H1 (cell line): ENCODE measurements around the gene PQBP1. TPM values are rescaled to one million over a fixed set of nuclear protein-coding genes. Genes with fewer than 3 reads are reported as not detected.

Source experiments
- CTCF ChIA-PET: fragments of 300-600 bp; sonication (Branson Sonifier 250); formaldehyde crosslinking; loops from one replicate; lab custom pipeline; 2021; ENCODE audit not compliant: partially characterized antibody; lab: Charles Lee
- POLR2A ChIA-PET: fragments of 300-600 bp; sonication (Branson Sonifier 250); formaldehyde crosslinking; loops from one replicate; lab custom pipeline; 2021; ENCODE audit warnings: inconsistent platforms; ENCODE audit not compliant: partially characterized antibody; lab: Charles Lee
- DNase-seq, 2 experiments: peaks; one replicate each; pipeline versions ENCODE4 v3.0.0 to v3.0.0-alpha.2; 2010 to 2022; ENCODE audit warnings: low spot score in 2 of 2, low read depth in 1 of 2, mixed read lengths in 1 of 2
- FAIRE-seq: peaks from 2 replicates; lab custom pipeline; 2011; peaks lifted over from hg19 to GRCh38; lab: Jason Lieb, UNC
- H2AFZ ChIP-seq: 2 replicates; pipeline ENCODE4 v1.8.1; 2012; ENCODE audit warnings: low read length, inconsistent platforms
- H2AK5ac ChIP-seq: 2 replicates; pipeline ENCODE4 v1.6.1; 2013; ENCODE audit warnings: low read depth, low read length
- H2BK120ac ChIP-seq: replicated peaks from 2 replicates; pipeline ENCODE3; 2013; ENCODE audit warnings: low read depth, low read length, inconsistent platforms
- H2BK12ac ChIP-seq: 2 replicates; pipeline ENCODE4 v1.6.1; 2013; ENCODE audit warnings: low read depth, low read length
- H2BK15ac ChIP-seq: 2 replicates; pipeline ENCODE4 v1.6.1; 2013; ENCODE audit warnings: low read length
- H2BK20ac ChIP-seq: 2 replicates; pipeline ENCODE4 v1.6.1; 2013; ENCODE audit warnings: low read length
- H2BK5ac ChIP-seq: 2 replicates; pipeline ENCODE4 v1.6.1; 2013; ENCODE audit warnings: low read depth, low read length
- H3K14ac ChIP-seq: 2 replicates; pipeline ENCODE4 v1.6.1; 2013; ENCODE audit warnings: inconsistent platforms; ENCODE audit not compliant: insufficient read length
- H3K18ac ChIP-seq: 2 replicates; pipeline ENCODE4 v1.6.1; 2013; ENCODE audit warnings: low read length; ENCODE audit errors: extremely low read depth
- H3K23ac ChIP-seq: 2 replicates; pipeline ENCODE4 v1.6.1; 2013; ENCODE audit warnings: inconsistent platforms; ENCODE audit not compliant: insufficient read length
- H3K23me2 ChIP-seq: 2 replicates; pipeline ENCODE4 v1.6.1; 2013; ENCODE audit warnings: low read depth, low read length
- H3K27ac ChIP-seq: 2 replicates; pipeline ENCODE4 v1.6.1; 2011; ENCODE audit warnings: low read depth, low read length, inconsistent platforms
- H3K27me3 ChIP-seq, 4 experiments: replicated peaks in 1 of 4; 1 replicate in 1 of 4; 2 replicates in 3 of 4; pipeline versions ENCODE4 v1.6.1 to v1.8.1; 2011 to 2013; ENCODE audit warnings: low read length in 3 of 4, mild to moderate bottlenecking in 3 of 4, inconsistent platforms in 2 of 4, mixed read lengths in 2 of 4, moderate library complexity in 1 of 4; ENCODE audit not compliant: control insufficient read depth in 3 of 4, insufficient read depth in 3 of 4; ENCODE audit errors: extremely low read depth in 1 of 4
- H3K36me3 ChIP-seq, 4 experiments: 2 replicates each; pipeline versions ENCODE4 v1.6.1 to v1.8.1; 2011 to 2013; ENCODE audit warnings: mild to moderate bottlenecking in 4 of 4, low read length in 3 of 4, moderate library complexity in 2 of 4, control low read depth in 1 of 4, inconsistent platforms in 1 of 4; ENCODE audit not compliant: insufficient read depth in 4 of 4, control insufficient read depth in 2 of 4
- H3K4ac ChIP-seq: replicated peaks from 2 replicates; pipeline ENCODE3; 2013; ENCODE audit warnings: low read length, low read depth, mixed read lengths, inconsistent platforms; ENCODE audit not compliant: insufficient read length
- H3K4me1 ChIP-seq, 4 experiments: replicated peaks in 1 of 4; 1 replicate in 1 of 4; 2 replicates in 3 of 4; pipeline versions ENCODE4 v1.6.1 to v1.8.1; 2011 to 2013; ENCODE audit warnings: low read length in 3 of 4, inconsistent platforms in 2 of 4, mixed read lengths in 1 of 4; ENCODE audit not compliant: insufficient read depth in 4 of 4, control insufficient read depth in 3 of 4
- H3K4me2 ChIP-seq, 2 experiments: 2 replicates each; pipeline versions ENCODE4 v1.6.1 to v1.8.1; 2011 to 2013; ENCODE audit warnings: low read depth in 2 of 2, low read length in 2 of 2, control low read depth in 1 of 2, inconsistent platforms in 1 of 2, mild to moderate bottlenecking in 1 of 2; ENCODE audit not compliant: insufficient read depth in 1 of 2
- H3K4me3 ChIP-seq, 4 experiments: fragments of 200-600, 300-600 bp in 1 of 4; sonication (generic), shearing (Covaris generic), sonication (Bioruptor Twin) in 1 of 4; 2 replicates each; pipeline versions ENCODE4 v1.5.1 to v1.8.1; 2011 to 2016; ENCODE audit warnings: low read length in 4 of 4, low read depth in 3 of 4, control low read depth in 2 of 4, inconsistent platforms in 2 of 4, mild to moderate bottlenecking in 2 of 4, mixed read lengths in 1 of 4, moderate library complexity in 1 of 4; ENCODE audit not compliant: insufficient read depth in 2 of 4; ENCODE audit errors: extremely low read depth in 1 of 4
- H3K56ac ChIP-seq: replicated peaks from 2 replicates; pipeline ENCODE3; 2013; ENCODE audit warnings: low read depth, mild to moderate bottlenecking, mixed read lengths, low read length, inconsistent platforms; ENCODE audit not compliant: insufficient read length
- H3K79me1 ChIP-seq: 2 replicates; pipeline ENCODE4 v1.6.1; 2013; ENCODE audit warnings: low read depth, low read length, control low read depth
- H3K79me2 ChIP-seq, 2 experiments: 2 replicates each; pipeline versions ENCODE4 v1.6.1 to v1.8.1; 2012 to 2013; ENCODE audit warnings: low read length in 2 of 2, mild to moderate bottlenecking in 2 of 2, inconsistent platforms in 1 of 2; ENCODE audit not compliant: insufficient read depth in 2 of 2, control insufficient read depth in 1 of 2
- H3K9ac ChIP-seq, 4 experiments: replicated peaks in 1 of 4; 1 replicate in 1 of 4; 2 replicates in 3 of 4; pipeline versions ENCODE4 v1.6.1 to v1.8.1; 2011 to 2013; ENCODE audit warnings: low read depth in 3 of 4, low read length in 3 of 4, control low read depth in 2 of 4, mild to moderate bottlenecking in 2 of 4, moderate library complexity in 2 of 4, inconsistent platforms in 1 of 4; ENCODE audit errors: extremely low read depth in 1 of 4
- H3K9me3 ChIP-seq, 2 experiments: 2 replicates each; pipeline versions ENCODE4 v1.6.1 to v1.8.1; 2012 to 2013; ENCODE audit warnings: mild to moderate bottlenecking in 2 of 2, moderate library complexity in 2 of 2, control low read depth in 1 of 2, inconsistent platforms in 1 of 2, low read depth in 1 of 2, low read length in 1 of 2, mixed read lengths in 1 of 2; ENCODE audit not compliant: insufficient read depth in 2 of 2
- H4K20me1 ChIP-seq, 2 experiments: replicated peaks in 1 of 2; 2 replicates each; pipeline versions ENCODE3 to v1.8.1; 2011 to 2013; ENCODE audit warnings: inconsistent platforms in 2 of 2, low read length in 2 of 2, mild to moderate bottlenecking in 1 of 2; ENCODE audit not compliant: insufficient read depth in 2 of 2, control insufficient read depth in 1 of 2
- H4K5ac ChIP-seq: 2 replicates; pipeline ENCODE4 v1.6.1; 2013; ENCODE audit warnings: low read length, low read depth, mixed read lengths, inconsistent platforms; ENCODE audit not compliant: insufficient read length
- H4K8ac ChIP-seq: 2 replicates; pipeline ENCODE4 v1.8.0; 2013; ENCODE audit warnings: mild to moderate bottlenecking, moderate library complexity, low read length, inconsistent platforms; ENCODE audit not compliant: insufficient read depth; ENCODE audit errors: extremely low read depth
- H4K91ac ChIP-seq: replicated peaks from 2 replicates; pipeline ENCODE3; 2013; ENCODE audit warnings: low read length, mixed read lengths, inconsistent platforms; ENCODE audit not compliant: insufficient read length
- BCL11A ChIP-seq, 2 experiments: IDR thresholded peaks; one replicate each; pipeline ENCODE4 v1.6.1; 2011; ENCODE audit warnings: low read depth in 2 of 2, low read length in 2 of 2, mild to moderate bottlenecking in 2 of 2
- CBX5 ChIP-seq: fragments of 300-800, 300-1000 bp; sonication (generic); IDR thresholded peaks from 2 replicates; pipeline ENCODE4 v1.7.1; 2016; ENCODE audit warnings: antibody characterized with exemption, low read length, low read depth
- CBX8 ChIP-seq: fragments of 300-800, 300-1000 bp; sonication (generic); IDR thresholded peaks from 2 replicates; pipeline ENCODE4 v1.7.1; 2016; ENCODE audit warnings: low read depth, low read length, borderline replicate concordance
- CEBPB ChIP-seq: IDR thresholded peaks from 2 replicates; pipeline ENCODE4 v1.6.1; 2012; ENCODE audit warnings: low read depth, low read length
- EZH2 ChIP-seq: fragments of 200-600 bp; sonication (generic); IDR thresholded peaks from 2 replicates; pipeline ENCODE4 v1.7.1; 2012; ENCODE audit warnings: low read depth, mild to moderate bottlenecking, moderate library complexity, low read length, inconsistent platforms; ENCODE audit not compliant: severe bottlenecking
- FOSL1 ChIP-seq: IDR thresholded peaks from 2 replicates; pipeline ENCODE4 v1.6.1; 2011; ENCODE audit warnings: mild to moderate bottlenecking, low read depth, low read length, moderate library complexity; ENCODE audit not compliant: insufficient read depth
- POLR2AphosphoS5 ChIP-seq: IDR thresholded peaks from 2 replicates; pipeline ENCODE4 v1.6.1; 2011; ENCODE audit warnings: low read depth, low read length
- SAP30 ChIP-seq: fragments of 300-600 bp; sonication (generic); IDR thresholded peaks from 2 replicates; pipeline ENCODE4 v1.7.1; 2012; ENCODE audit warnings: low read length, moderate library complexity, mild to moderate bottlenecking, inconsistent platforms; ENCODE audit not compliant: insufficient read depth, insufficient replicate concordance
- SUZ12 ChIP-seq: fragments of 200-600 bp; sonication (generic); IDR thresholded peaks from 2 replicates; pipeline ENCODE4 v1.6.1; 2012; ENCODE audit warnings: mild to moderate bottlenecking, inconsistent platforms, low read length, moderate library complexity, mixed read lengths
- WGBS, 2 experiments: shearing (Covaris generic) in 1 of 2; methylation state at CpG; one replicate each; pipeline versions ENCODE4 v1.1.6 to v1.1.7; 2013 to 2015; ENCODE audit warnings: low lambda C conversion rate in 2 of 2, mixed read lengths in 2 of 2, inconsistent platforms in 1 of 2, low coverage in 1 of 2, missing lambda C conversion rate in 1 of 2; ENCODE audit not compliant: insufficient replicate concordance in 2 of 2, insufficient coverage in 1 of 2, insufficient read length in 1 of 2; ENCODE audit errors: extremely low coverage in 1 of 2, missing lambda C conversion rate in 1 of 2; 5-methylcytosine and 5-hydroxymethylcytosine counted together
- polyA plus RNA-seq, 7 experiments: library from polyadenylated mRNA; depleted of rRNA in 3 of 7; stranded (reverse) in 5 of 7; unstranded in 2 of 7; fragments of >200 nt in 5 of 7; fragments of 200-250 nt in 2 of 7; gene quantifications; 1 replicate in 5 of 7; 2 replicates in 1 of 7; 4 replicates in 1 of 7; pipeline versions ENCODE4 v1.2.1 to v1.2.3, GENCODE V29; 2011 to 2013; ENCODE audit warnings: missing spikeins in 2 of 7, mixed read lengths in 2 of 7
- total RNA-seq: library from RNA; stranded (reverse); fragmentation: NEBNext Ultra II Directional; extraction: Animal tissue kit (Norgen Biotek cat#: 25700); gene quantifications from 2 replicates; pipeline ENCODE4 v1.2.1, GENCODE V29; 2021

PQBP1 gene
- total and polyA plus RNA-seq, 2 of the 8 experiments (the other 6 are each of a cell fraction or from before 2014, with no cell fraction given), result 91.7 to 95.9 TPM

DNA sequence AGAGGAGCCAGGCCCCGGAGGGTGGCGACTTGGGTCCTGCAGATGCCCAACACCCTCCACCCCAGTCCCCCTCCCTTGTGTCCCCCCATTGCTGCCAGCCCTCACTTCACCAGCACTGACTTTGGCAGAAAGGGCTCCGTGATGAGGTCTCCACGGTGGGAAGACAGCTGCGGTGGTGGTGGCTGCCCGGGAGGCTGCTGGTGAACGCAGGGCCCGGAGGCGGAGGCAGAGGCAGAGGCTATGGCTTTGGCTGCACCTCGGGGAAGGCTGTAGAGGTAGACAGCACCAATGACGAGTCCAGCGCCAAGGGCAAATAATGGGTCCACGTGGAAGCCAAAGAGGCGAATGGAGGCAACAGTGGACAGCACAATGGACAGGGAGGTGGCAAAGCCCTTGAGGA, 6.9 kb downstream of the PQBP1 start:
- Histone ChIP-seq H3K23ac (no peak overlapping the region), H3K14ac (no peak overlapping the region), H3K18ac (no peak overlapping the region), H3K36me3 (peaks cover 6 to 33% (median 16%) of the 10 kb centered on the region in 4 experiments; a peak in 6 of 8 replicates), H3K4ac (no peak overlapping the region), H2AK5ac (no peak overlapping the region), H2AFZ (no peak overlapping the region), H3K4me3 (no peak overlapping the region), H3K4me1 (peaks cover 0 to 3% (median 0%) of the 10 kb centered on the region in 4 experiments; a peak in 1 of 7 replicates), H2BK15ac (no peak overlapping the region), H3K79me2 (peaks cover 0 to 2% of the 10 kb centered on the region in 2 experiments; a peak in 1 of 4 replicates), H2BK120ac (no peak overlapping the region), H4K8ac (no peak overlapping the region), H3K27ac (no peak overlapping the region), H2BK12ac (no peak overlapping the region), H3K27me3 (no peaks in the 10 kb centered on the region), H3K9ac (no peak overlapping the region), H3K79me1 (no peaks in the 10 kb centered on the region), H3K56ac (no peak overlapping the region), H2BK5ac (no peak overlapping the region), H4K5ac (no peak overlapping the region), H3K4me2 (no peak overlapping the region), H3K9me3 (no peaks in the 10 kb centered on the region), H4K20me1 (peaks cover 0 to 1% of the 10 kb centered on the region in 2 experiments), H4K91ac (no peak overlapping the region), H2BK20ac (no peak overlapping the region), H3K23me2 (no peaks in the 10 kb centered on the region)
- POLR2A ChIA-PET, result interaction anchor here (0.6 to 30.9 kb wide), 7 partner anchors 7 to 52 kb away, joined by 3 to 572 read pairs (median 4); partner anchors contain the start of gene SLC35A2
- DNase-seq (no peak), FAIRE-seq (no peak)
- 100% methylated on average over 2 of the region's 14 CpGs; no CpG with 5 or more reads in 1 of the 2 experiments for WGBS, 2 experiments
- TF ChIP-seq EZH2, result no peak
- TF ChIP-seq FOSL1, result no peak
- no peak for TF ChIP-seq CBX5
- no peak for TF ChIP-seq SAP30
- no peak for TF ChIP-seq CBX8
- TF ChIP-seq BCL11A (IDR thresholded peaks at IDR 0.05; ENCODE audit: low read depth in 2 of 2, low read length in 2 of 2), result no peak
- TF ChIP-seq POLR2AphosphoS5, result no peak
- TF ChIP-seq SUZ12, result no peak
- no peak for TF ChIP-seq CEBPB
- CTCF ChIA-PET, result interaction anchor here (0.6 to 1.0 kb wide), 3 partner anchors 12 to 123 kb away, joined by 3 to 4 read pairs (median 3); no protein-coding TSS in a partner anchor
